Activated gamma-delta T cell (primary cell): ENCODE data around the gene EFNA1.
"Not testable (repeated sequence)": the region's sequence is repeated elsewhere in the genome, so short reads cannot be mapped to it uniquely, and the experiment has no call there.

Experiments
- DNase-seq: peaks from one replicate; lab custom pipeline; 2025; lab: John Stamatoyannopoulos, UW

EFNA1 gene

GRCh38 chr1:155145491-155145890 lies 17.8 kb downstream of the EFNA1 start:
- no peak for DNase-seq

- DNase-seq, result not testable (repeated sequence)
These were observed 28.4 kb downstream of the EFNA1 start for GRCh38 chr1:155155996-155156643.

DNA sequence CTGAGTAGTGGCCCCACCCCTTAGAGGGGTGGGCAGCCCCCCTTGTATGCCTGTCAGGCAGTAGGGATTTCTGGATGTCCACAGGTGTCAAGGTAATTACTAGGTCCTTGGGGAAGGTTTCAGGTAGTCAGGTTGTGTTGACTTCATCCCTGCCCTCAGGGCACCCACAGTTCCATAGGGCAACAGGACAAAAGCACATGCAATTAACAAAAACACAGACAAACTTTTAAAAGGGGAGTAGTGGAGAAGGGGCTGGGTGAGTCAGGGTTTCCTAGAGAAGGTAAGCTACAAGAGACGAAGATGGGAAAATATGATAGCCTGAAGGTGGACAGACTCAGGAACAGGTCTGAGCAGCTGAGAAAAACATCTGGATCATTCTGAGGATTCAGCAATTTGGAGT lies 31.3 kb downstream of the EFNA1 start:
- DNase-seq, result no peak

GRCh38 chr1:155160128-155160527 lies 32.5 kb downstream of the EFNA1 start:
- DNase-seq, result no peak

GRCh38 chr1:155162631-155163030 lies 35.0 kb downstream of the EFNA1 start:
- DNase-seq, result not testable (repeated sequence)

- not testable (repeated sequence) for DNase-seq
These were observed 36.1 kb downstream of the EFNA1 start for GRCh38 chr1:155163785-155164184.

DNA sequence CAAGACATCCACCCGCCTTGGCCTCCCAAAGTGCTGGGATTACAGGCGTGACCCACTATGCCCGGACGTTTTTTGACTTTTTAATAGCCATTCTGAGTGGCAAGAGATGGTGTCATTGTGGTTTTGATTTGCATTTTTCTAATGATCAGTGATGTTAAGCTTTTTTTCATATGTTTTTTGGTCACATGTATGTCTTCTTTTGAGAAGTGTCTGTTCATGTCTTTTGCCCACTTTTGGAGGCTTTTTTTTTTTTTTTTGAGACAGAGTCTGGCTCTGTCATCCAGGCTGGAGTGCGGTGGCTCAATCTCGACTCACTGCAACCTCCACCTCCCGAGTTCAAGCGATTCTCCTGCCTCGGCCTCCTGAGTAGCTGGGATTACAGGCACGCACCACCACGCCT lies 36.9 kb downstream of the EFNA1 start:
- DNase-seq, result not testable (repeated sequence)

GRCh38 chr1:155166051-155166470 lies 38.4 kb downstream of the EFNA1 start:
- DNase-seq, result no peak

- DNase-seq, result no peak
These were observed 38.9 kb downstream of the EFNA1 start for GRCh38 chr1:155166471-155167165.

DNA sequence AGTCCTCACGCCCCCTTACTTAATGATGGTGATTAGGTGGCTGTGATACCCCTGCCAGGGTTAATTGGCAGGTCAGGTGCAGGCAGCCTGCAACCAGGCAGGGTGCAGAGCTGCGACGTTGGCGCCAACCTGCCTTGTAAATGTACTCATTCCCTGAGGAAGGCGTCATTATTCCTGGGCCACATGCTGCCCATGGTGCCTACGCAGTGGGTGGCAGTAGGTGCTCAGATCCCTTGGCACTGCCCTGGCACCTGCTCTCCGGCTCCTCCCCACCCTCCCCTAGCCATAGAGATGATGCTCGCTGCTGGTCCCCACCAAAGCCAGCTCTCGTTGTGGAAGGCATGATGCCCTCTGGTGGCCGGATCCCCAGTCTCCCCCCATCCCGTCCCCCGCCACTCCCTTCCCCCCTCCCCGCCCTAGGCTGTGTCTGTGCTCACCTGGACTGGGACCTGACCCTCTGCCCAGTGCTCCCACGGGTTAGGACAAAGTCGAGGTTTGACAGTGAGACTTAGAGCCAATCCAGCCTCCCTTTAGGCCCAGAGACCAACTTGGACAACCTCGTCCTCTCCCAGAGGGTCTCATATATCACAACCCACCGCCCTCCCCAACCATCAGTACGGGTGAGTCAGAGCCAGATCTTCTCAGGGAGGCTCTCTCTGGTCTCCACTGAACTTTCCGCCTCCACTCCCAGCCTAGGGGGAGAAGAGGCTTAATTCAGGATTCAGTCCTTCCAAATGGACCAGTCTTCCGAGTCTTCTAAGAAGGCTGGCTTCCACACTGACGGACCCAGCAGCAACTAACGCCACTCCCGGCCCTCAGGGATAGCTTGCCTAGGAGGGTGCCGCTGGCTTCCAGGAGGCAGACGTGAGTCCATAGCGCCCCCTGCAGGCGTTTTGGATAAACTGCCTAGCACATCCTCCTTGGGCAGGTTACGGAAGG lies 39.8 kb downstream of the EFNA1 start:
- no peak for DNase-seq

- DNase-seq, result not testable (repeated sequence)
These were observed 40.4 kb downstream of the EFNA1 start for GRCh38 chr1:155168105-155168445.

DNA sequence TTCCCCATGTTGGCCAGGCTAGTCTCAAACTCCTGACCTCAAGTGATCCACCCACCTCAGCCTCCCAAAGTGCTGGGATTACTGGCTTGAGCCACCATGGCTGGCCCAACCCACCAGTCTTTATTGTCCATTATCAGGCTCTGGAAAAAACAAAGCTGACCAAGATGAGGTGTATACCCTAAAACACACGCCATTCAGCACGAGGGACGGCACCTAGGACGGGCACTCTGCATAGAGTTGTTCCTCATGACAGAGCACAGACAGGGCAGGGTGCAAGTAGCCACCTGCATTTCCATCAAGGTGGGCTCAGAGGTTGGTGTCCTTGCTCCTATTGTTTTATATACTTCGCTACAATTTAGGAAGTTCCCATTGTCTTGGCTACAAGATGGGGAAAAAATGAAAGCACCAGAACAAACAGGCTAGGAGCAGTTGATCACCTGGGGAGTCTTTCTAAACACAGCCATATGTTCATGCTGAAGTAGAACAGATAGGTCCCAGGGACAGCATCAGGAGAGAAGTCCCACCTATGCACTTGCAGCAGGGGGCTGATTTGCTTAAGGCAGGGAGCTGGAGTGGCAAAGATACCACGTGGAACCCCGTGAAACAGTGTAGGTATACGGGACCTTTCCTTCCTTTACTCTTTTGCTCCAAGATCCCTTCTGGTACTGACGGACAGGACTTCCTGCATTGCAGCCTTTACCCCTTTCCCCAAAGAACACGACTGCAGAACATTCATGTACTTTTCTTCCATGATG lies 41.0 kb downstream of the EFNA1 start:
- no peak for DNase-seq

- no peak for DNase-seq
These were observed 41.9 kb downstream of the EFNA1 start for GRCh38 chr1:155169541-155169940.

DNA sequence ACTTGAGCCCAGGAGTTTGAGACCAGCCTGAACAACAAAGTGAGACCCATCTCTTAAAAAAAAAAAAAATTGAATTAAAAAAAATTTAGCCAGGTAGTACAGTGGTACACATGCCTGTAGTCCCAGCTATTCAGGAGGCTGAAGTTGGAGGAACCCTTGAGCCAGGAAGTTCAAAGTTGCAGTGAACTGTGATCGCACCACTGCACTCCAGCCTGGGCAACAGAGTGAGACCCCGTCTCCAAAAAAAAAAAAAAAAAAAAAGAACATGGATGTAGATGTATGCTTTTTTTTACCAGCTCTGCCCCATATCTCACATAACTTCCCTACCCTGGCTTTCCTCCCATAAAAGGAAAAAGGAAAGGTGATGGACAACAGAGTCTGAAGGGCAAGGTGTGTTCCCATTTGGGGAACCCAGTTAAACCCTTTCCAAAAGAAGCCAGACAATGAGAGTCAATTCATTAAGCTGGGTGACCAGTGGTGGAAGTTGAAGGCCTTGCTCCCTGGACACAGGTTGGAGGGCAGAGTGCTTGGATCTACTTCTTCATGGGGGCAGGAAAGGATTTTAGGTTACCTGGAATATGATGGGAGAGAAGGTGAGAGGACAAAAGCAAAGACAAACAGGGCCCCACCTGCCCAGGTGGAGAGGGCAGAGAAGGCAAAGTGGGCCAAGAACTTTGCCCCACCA lies 42.6 kb downstream of the EFNA1 start:
- DNase-seq, result no peak

- no peak for DNase-seq
These were observed 43.1 kb downstream of the EFNA1 start for GRCh38 chr1:155170806-155171205.

GRCh38 chr1:155171836-155172731 lies 44.4 kb downstream of the EFNA1 start:
- DNase-seq, result no peak

- DNase-seq, result peak; percentile 75
These were observed 45.2 kb downstream of the EFNA1 start, which contains the start of gene KRTCAP2 for GRCh38 chr1:155172732-155173477. KRTCAP2 (minus strand) TSS chr1:155173304; CDS start chr1:155173224, 80 bp downstream.

DNA sequence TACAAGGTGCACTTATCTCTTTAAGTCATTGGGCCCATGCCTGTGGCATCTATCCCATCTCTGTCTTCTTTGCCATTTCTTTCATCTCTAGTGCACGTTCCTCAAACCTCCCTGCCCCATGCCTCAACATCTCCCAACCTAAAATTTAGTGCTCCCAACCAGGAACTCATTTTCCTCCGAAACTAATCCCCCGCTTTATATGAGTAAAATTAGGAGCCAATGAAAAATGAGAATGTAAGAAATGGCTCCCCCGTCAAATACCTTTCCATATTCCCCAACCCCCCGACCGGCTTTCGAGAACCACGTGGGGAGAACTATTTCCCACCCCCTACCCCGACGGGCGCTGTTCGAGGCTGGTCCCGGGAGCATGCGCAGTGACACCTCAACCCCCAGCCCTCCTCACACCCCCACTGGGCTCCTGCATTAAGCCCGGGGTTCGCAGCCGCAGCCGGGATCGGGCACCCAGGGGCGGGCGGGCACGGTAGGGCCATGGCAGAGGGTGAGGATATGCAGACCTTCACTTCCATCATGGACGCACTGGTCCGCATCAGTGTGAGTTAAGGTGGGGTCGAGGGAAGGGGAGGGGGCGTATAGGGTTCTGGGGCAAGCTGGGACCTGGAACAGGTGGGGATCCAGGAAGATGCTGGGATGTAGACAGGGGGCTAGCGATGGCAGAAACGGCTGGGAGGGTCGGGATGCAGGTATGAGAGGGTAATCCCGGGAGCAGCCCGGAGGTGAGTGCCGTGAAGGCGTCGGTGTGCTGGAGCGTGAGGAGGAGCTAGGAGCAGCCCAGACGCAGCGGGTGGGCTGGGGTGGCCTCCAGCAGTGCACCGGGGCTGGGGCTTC lies 46.0 kb downstream of the EFNA1 start, which contains the start of gene TRIM46:
TRIM46 (plus strand) TSS at position 372 of the 846 bp plus-strand sequence; CDS start at position 490, 118 bp downstream.
- DNase-seq, result peak; percentile 25
